ENCODE measurements around the gene CHDH.

GRCh38 chr3:53800041-53800906 is 45.9 kb downstream of the CHDH start:
- TF ChIP-seq, protein P1, sequence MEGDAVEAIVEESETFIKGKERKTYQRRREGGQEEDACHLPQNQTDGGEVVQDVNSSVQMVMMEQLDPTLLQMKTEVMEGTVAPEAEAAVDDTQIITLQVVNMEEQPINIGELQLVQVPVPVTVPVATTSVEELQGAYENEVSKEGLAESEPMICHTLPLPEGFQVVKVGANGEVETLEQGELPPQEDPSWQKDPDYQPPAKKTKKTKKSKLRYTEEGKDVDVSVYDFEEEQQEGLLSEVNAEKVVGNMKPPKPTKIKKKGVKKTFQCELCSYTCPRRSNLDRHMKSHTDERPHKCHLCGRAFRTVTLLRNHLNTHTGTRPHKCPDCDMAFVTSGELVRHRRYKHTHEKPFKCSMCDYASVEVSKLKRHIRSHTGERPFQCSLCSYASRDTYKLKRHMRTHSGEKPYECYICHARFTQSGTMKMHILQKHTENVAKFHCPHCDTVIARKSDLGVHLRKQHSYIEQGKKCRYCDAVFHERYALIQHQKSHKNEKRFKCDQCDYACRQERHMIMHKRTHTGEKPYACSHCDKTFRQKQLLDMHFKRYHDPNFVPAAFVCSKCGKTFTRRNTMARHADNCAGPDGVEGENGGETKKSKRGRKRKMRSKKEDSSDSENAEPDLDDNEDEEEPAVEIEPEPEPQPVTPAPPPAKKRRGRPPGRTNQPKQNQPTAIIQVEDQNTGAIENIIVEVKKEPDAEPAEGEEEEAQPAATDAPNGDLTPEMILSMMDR (IDR thresholded peaks at IDR 0.05): no peak
- no peak for TF ChIP-seq POLR2A (IDR thresholded peaks at IDR 0.05)

All from uterus (tissue), 2 donors.